Measurements from ENCODE around the gene EMC8. TPM values are rescaled to one million over a fixed set of nuclear protein-coding genes. Genes with fewer than 3 reads are reported as not detected.
"Not testable (repeated sequence)": the region's sequence is repeated elsewhere in the genome, so short reads cannot be mapped to it uniquely, and the experiment has no call there.

EMC8 gene
- total RNA-seq, 4 donors from 2014 or later, result 27.9 to 40.0 (median 31.8) TPM

DNA sequence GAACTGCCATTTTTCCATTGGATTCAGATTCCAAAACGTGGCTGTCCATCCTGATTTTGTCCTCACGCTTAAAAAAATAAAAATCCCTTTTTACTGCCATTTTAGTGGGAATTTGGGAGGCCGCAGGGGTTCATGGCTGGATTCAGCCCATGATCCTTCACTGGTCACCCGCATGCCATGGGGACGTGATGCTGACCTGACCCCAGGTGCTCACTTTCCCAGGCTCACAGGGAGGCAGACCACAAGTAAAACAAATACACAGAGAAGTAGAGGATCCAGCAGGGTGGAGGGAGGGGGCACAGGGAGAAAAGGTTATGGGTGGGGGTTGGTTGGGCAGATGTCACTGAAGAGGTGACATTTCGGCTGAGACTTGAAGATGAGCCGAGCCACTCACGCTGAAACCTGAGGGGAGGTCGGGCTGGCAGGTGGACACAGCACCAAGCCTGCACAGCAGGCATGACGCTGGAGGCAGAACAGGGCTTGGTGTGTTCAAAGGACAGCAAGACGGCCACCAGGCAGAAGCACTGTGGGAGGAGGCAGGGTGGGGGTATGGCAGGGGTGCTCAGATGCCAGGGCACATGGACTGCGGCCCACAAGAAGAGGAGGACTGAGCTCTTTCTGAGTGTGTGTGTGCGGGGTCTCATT, 10.9 kb upstream of the EMC8 start:
- Histone ChIP-seq H3K4me3 (no peak overlapping the region), H3K9me3 (no peaks in the 10 kb centered on the region), H3K4me1 (no peaks in the 10 kb centered on the region), H3K27ac (no peak overlapping the region), H3K36me3 (peaks cover 0 to 21% (median 8%) of the 10 kb centered on the region in 4 donors), H3K27me3 (peaks cover 19% of the 10 kb centered on the region)
- intact Hi-C loops (cut with DNase I; ENCODE audit: low total_unique reads), result no loop called here
- no peak for DNase-seq
- WGBS, 2 donors (ENCODE audit: low coverage in 1 of 2), result 80 to 83% methylated on average over 2 to 13 of the region's 13 CpGs
- in situ Hi-C loops (cut with MboI; ENCODE audit: low pct_ligation_motif_present in 1 of 4, low pct_unique_long_range_greater_than_20kb in 1 of 4, low sequenced_read_pairs in 3 of 4), result loop anchor here in 1 of 4 donors (25.0 kb wide), 1 partner anchor 702 kb away; the partner anchor contains the start of gene FOXF1
- TF ChIP-seq POLR2AphosphoS5 (IDR thresholded peaks at IDR 0.05), result no peak
- TF ChIP-seq EP300 (IDR thresholded peaks at IDR 0.05; ENCODE audit: low read depth), result no peak
- TF ChIP-seq POLR2A (IDR thresholded peaks at IDR 0.05), result no peak
- TF ChIP-seq, protein P1, sequence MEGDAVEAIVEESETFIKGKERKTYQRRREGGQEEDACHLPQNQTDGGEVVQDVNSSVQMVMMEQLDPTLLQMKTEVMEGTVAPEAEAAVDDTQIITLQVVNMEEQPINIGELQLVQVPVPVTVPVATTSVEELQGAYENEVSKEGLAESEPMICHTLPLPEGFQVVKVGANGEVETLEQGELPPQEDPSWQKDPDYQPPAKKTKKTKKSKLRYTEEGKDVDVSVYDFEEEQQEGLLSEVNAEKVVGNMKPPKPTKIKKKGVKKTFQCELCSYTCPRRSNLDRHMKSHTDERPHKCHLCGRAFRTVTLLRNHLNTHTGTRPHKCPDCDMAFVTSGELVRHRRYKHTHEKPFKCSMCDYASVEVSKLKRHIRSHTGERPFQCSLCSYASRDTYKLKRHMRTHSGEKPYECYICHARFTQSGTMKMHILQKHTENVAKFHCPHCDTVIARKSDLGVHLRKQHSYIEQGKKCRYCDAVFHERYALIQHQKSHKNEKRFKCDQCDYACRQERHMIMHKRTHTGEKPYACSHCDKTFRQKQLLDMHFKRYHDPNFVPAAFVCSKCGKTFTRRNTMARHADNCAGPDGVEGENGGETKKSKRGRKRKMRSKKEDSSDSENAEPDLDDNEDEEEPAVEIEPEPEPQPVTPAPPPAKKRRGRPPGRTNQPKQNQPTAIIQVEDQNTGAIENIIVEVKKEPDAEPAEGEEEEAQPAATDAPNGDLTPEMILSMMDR (IDR thresholded peaks at IDR 0.05), result no peak

DNA sequence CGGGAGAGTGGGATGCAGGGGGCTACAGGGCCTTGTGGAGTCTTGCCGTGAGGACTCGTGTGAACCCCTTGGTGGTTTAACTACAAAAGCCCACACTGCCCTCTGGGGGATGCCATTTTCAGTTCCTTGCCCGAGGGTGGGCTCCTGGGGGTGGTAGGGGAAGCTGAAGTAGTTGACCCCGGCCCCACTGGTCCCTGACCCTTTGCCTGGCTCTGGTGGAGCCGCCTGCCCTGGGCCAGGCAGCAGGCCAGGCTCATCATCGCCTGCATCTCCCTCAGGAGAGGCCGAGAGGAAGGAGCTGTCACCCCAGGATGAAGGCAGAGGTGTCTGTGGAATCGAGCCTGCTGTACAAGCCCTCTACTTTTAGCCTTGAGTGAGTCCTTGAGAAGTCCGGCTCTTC, 10.3 kb upstream of the EMC8 start:
- Histone ChIP-seq H3K4me1 (no peaks in the 10 kb centered on the region), H3K36me3 (peaks cover 0 to 26% (median 10%) of the 10 kb centered on the region in 4 donors), H3K27ac (no peak overlapping the region), H3K27me3 (peaks cover 19% of the 10 kb centered on the region), H3K9me3 (no peaks in the 10 kb centered on the region), H3K4me3 (no peak overlapping the region)
- TF ChIP-seq, protein P1 (IDR thresholded peaks at IDR 0.05), result no peak
- no peak for TF ChIP-seq POLR2AphosphoS5 (IDR thresholded peaks at IDR 0.05)
- no peak for TF ChIP-seq POLR2A (IDR thresholded peaks at IDR 0.05)
- no peak for TF ChIP-seq EP300 (IDR thresholded peaks at IDR 0.05; ENCODE audit: low read depth)
- intact Hi-C loops (cut with DNase I; ENCODE audit: low total_unique reads) (no loop called here), in situ Hi-C loops (cut with MboI; ENCODE audit: low pct_ligation_motif_present in 1 of 4, low pct_unique_long_range_greater_than_20kb in 1 of 4, low sequenced_read_pairs in 3 of 4) (loop anchor here in 1 of 4 donors (25.0 kb wide), 1 partner anchor 703 kb away; the partner anchor contains the start of gene FOXF1)
- no peak for DNase-seq
- 69 to 80% methylated on average over 1 to 10 of the region's 10 CpGs for WGBS, 2 donors (ENCODE audit: low coverage in 1 of 2)

DNA sequence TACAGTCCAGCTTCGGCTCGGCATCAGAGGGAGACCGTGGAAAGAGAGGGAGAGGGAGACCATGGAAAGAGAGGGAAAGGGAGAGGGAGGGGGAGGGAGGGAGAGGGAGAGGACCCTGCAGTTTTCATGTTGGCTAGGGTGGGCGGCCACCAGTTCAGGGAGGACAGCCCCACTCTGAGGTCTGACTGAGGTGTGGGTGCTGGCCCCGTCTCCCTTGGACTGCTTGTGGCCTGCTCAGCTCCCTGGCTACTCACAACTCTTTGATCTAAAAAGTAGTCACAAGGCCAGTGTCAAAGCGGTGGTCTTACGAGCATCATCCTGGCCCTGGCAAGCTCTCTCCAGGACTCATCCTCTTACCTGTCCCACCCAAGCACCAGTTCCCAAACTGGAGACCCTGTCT, 9.6 kb upstream of the EMC8 start:
- H3K9me3 ChIP-seq, result no peaks in the 10 kb centered on the region
- TF ChIP-seq EP300 (IDR thresholded peaks at IDR 0.05; ENCODE audit: low read depth) (no peak), POLR2AphosphoS5 (IDR thresholded peaks at IDR 0.05) (no peak), POLR2A (IDR thresholded peaks at IDR 0.05) (no peak)
- TF ChIP-seq, protein P1 (IDR thresholded peaks at IDR 0.05), result no peak
- peaks cover 0 to 30% (median 12%) of the 10 kb centered on the region in 4 donors for H3K36me3 ChIP-seq
- H3K4me3 ChIP-seq, result no peak overlapping the region
- no peaks in the 10 kb centered on the region for H3K4me1 ChIP-seq
- no peak overlapping the region for H3K27ac ChIP-seq
- no peak for DNase-seq
- intact Hi-C loops (cut with DNase I; ENCODE audit: low total_unique reads), result no loop called here
- in situ Hi-C loops (cut with MboI; ENCODE audit: low pct_ligation_motif_present in 1 of 4, low pct_unique_long_range_greater_than_20kb in 1 of 4, low sequenced_read_pairs in 3 of 4), result loop anchor here in 1 of 4 donors (25.0 kb wide), 1 partner anchor 703 kb away; the partner anchor contains the start of gene FOXF1
- H3K27me3 ChIP-seq, result peaks cover 19% of the 10 kb centered on the region
- 97 to 100% methylated on average over 3 to 7 of the region's 7 CpGs for WGBS, 2 donors (ENCODE audit: low coverage in 1 of 2)

DNA sequence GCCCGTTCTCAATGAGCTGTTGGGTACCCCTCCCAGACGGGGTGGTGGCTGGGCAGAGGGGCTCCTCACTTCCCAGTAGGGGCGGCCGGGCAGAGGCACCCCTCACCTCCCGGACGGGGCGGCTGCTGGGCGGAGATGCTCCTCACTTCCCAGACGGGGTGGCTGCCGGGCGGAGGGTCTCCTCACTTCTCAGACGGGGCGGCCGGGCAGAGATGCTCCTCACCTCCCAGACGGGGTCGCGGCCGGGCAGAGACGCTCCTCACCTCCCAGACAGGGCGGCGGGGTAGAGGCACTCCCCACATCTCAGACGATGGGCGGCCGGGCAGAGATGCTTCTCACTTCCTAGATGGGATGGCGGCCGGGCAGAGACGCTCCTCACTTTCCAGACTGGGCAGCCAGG, 8.8 kb upstream of the EMC8 start:
- DNase-seq; H3K4me3 ChIP-seq; intact Hi-C loops (cut with DNase I; ENCODE audit: low total_unique reads); H3K9me3 ChIP-seq; H3K4me1 ChIP-seq; H3K27ac ChIP-seq: not testable (repeated sequence)
- H3K36me3 ChIP-seq, result peaks cover 0 to 33% (median 16%) of the 10 kb centered on the region in 4 donors
- WGBS, 2 donors (ENCODE audit: low coverage in 1 of 2), result 94% methylated on average over 4 of the region's 27 CpGs; no CpG with 5 or more reads in 1 of the 2 donors
- in situ Hi-C loops (cut with MboI; ENCODE audit: low pct_ligation_motif_present in 1 of 4, low pct_unique_long_range_greater_than_20kb in 1 of 4, low sequenced_read_pairs in 3 of 4), result loop anchor here in 1 of 4 donors (25.0 kb wide), 1 partner anchor 704 kb away; the partner anchor contains the start of gene FOXF1
- H3K27me3 ChIP-seq, result peaks cover 19% of the 10 kb centered on the region

DNA sequence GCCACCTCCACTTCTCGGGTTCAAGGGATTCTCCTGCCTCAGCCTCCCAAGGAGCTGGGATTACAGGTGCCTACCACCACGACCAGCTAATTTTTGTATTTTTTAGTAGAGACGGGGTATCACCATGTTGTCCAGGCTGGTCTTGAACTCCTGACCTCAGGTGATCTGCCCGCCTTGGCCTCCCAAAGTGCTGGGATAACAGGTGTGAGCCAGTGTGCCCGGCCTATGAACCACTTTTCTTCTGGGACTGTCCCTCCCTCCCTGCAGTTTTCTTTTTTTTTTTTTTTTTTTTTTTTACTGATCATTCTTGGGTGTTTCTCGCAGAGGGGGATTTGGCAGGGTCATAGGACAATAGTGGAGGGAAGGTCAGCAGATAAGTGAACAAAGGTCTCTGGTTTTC, 8.0 kb upstream of the EMC8 start:
- H3K4me1 ChIP-seq; H3K27ac ChIP-seq; H3K9me3 ChIP-seq; intact Hi-C loops (cut with DNase I; ENCODE audit: low total_unique reads); DNase-seq; H3K4me3 ChIP-seq: not testable (repeated sequence)
- peaks cover 0 to 39% (median 18%) of the 10 kb centered on the region in 4 donors for H3K36me3 ChIP-seq
- peaks cover 17% of the 10 kb centered on the region for H3K27me3 ChIP-seq
- in situ Hi-C loops (cut with MboI; ENCODE audit: low pct_ligation_motif_present in 1 of 4, low pct_unique_long_range_greater_than_20kb in 1 of 4, low sequenced_read_pairs in 3 of 4), result loop anchor here in 1 of 4 donors (25.0 kb wide), 1 partner anchor 705 kb away; the partner anchor contains the start of gene FOXF1
- 77 to 80% methylated on average over 2 to 6 of the region's 6 CpGs for WGBS, 2 donors (ENCODE audit: low coverage in 1 of 2)
